H4 (cell line): ENCODE data around the gene SF3B3. TPM values are rescaled to one million over a fixed set of nuclear protein-coding genes. Genes with fewer than 3 reads are reported as not detected.
A peak's percentile ranks its signal among the peaks of the same experiment; 100 is the strongest.
"Not testable (repeated sequence)": the region's sequence is repeated elsewhere in the genome, so short reads cannot be mapped to it uniquely, and the experiment has no call there.

Source experiments
- DNase-seq: peaks from one replicate; pipeline ENCODE4 v3.0.0-alpha.2; 2015; ENCODE audit warnings: low spot score
- total RNA-seq: library from RNA; depleted of rRNA; stranded (reverse); fragments of >200 nt; shearing (Covaris generic); gene quantifications from 2 replicates; pipeline ENCODE4 v1.2.3, GENCODE V29; 2014

The SF3B3 gene
- total RNA-seq, 1 experiment from 2014 or later, result 180 TPM

GRCh38 chr16:70511833-70512232 lies 11.8 kb upstream of the SF3B3 start:
- no peak for DNase-seq

- DNase-seq, result no peak
These were observed 11.2 kb upstream of the SF3B3 start for GRCh38 chr16:70512456-70512855.

- DNase-seq, result no peak
These were observed 2.9 kb upstream of the SF3B3 start for GRCh38 chr16:70520612-70521297.

- no peak for DNase-seq
These were observed 1.2 kb upstream of the SF3B3 start for GRCh38 chr16:70522216-70523075.

GRCh38 chr16:70523076-70523742 lies 407 bp upstream of the SF3B3 start, which contains the start of gene COG4:
COG4 (minus strand) TSS chr16:70523554; CDS start chr16:70523543, 11 bp downstream.
- peak; percentile 73 for DNase-seq

- DNase-seq, result not testable (repeated sequence)
These were observed 796 bp downstream of the SF3B3 start for GRCh38 chr16:70524399-70524825.

- DNase-seq, result no peak
These were observed 2.8 kb downstream of the SF3B3 start for GRCh38 chr16:70526403-70526802.

- DNase-seq, result no peak
These were observed 3.8 kb downstream of the SF3B3 start for GRCh38 chr16:70527315-70527996.

- DNase-seq, result no peak
These were observed 5.6 kb downstream of the SF3B3 start for GRCh38 chr16:70529051-70529777.

- DNase-seq, result not testable (repeated sequence)
These were observed 6.3 kb downstream of the SF3B3 start for GRCh38 chr16:70529954-70530353.

GRCh38 chr16:70534971-70535370 lies 11.4 kb downstream of the SF3B3 start:
- no peak for DNase-seq

GRCh38 chr16:70540994-70541393 lies 17.4 kb downstream of the SF3B3 start:
- no peak for DNase-seq

- DNase-seq, result no peak
These were observed 20.9 kb downstream of the SF3B3 start for GRCh38 chr16:70544548-70544947.

GRCh38 chr16:70548936-70549335 lies 25.3 kb downstream of the SF3B3 start:
- no peak for DNase-seq

GRCh38 chr16:70550082-70550481 lies 26.5 kb downstream of the SF3B3 start:
- no peak for DNase-seq

GRCh38 chr16:70551788-70552187 lies 28.2 kb downstream of the SF3B3 start:
- no peak for DNase-seq

GRCh38 chr16:70552675-70553074 lies 29.1 kb downstream of the SF3B3 start:
- no peak for DNase-seq

GRCh38 chr16:70553645-70554044 lies 30.0 kb downstream of the SF3B3 start:
- peak; percentile 15 for DNase-seq

- DNase-seq, result no peak
These were observed 32.4 kb downstream of the SF3B3 start for GRCh38 chr16:70556063-70556462.

GRCh38 chr16:70561623-70562022 lies 38.0 kb downstream of the SF3B3 start:
- no peak for DNase-seq

- no peak for DNase-seq
These were observed 40.0 kb downstream of the SF3B3 start for GRCh38 chr16:70563636-70564035.
